Calu3 (cell line): ENCODE measurements around the gene PIGA. TPM values are rescaled to one million over a fixed set of nuclear protein-coding genes. Genes with fewer than 3 reads are reported as not detected.

ENCODE experiments used
- BruUV-seq: library from RNA; stranded (reverse); fragments of 400-500 nt; replicated peaks from 2 replicates; lab custom pipeline; 2021; lab: Mats Ljungman, UMichigan
- CTCF ChIA-PET: fragments of 300-600 bp; sonication (Branson Sonifier 250); formaldehyde crosslinking; loops from one replicate; lab custom pipeline; 2022; ENCODE audit warnings: antibody characterized with exemption; lab: Charles Lee
- DNase-seq: peaks from one replicate; pipeline ENCODE4 v3.0.0; 2022
- H3K27ac Mint-ChIP-seq: one replicate; pipeline ENCODE4 v1.8.0; 2022; ENCODE audit warnings: mixed read lengths; ENCODE audit not compliant: unreplicated experiment
- H3K27me3 Mint-ChIP-seq: one replicate; pipeline ENCODE4 v1.8.0; 2022; ENCODE audit warnings: mixed read lengths; ENCODE audit not compliant: unreplicated experiment
- H3K36me3 Mint-ChIP-seq: one replicate; pipeline ENCODE4 v1.8.0; 2022; ENCODE audit warnings: mild to moderate bottlenecking, moderate library complexity, mixed read lengths; ENCODE audit not compliant: insufficient read depth, unreplicated experiment
- H3K4me1 Mint-ChIP-seq: one replicate; pipeline ENCODE4 v1.8.0; 2022; ENCODE audit warnings: mild to moderate bottlenecking, low read depth, mixed read lengths; ENCODE audit not compliant: unreplicated experiment
- H3K4me3 Mint-ChIP-seq: one replicate; pipeline ENCODE4 v1.8.0; 2022; ENCODE audit warnings: mild to moderate bottlenecking, low read depth, moderate library complexity, mixed read lengths; ENCODE audit not compliant: unreplicated experiment
- H3K9me3 Mint-ChIP-seq: one replicate; pipeline ENCODE4 v1.8.0; 2022; ENCODE audit warnings: low read depth, mixed read lengths; ENCODE audit not compliant: unreplicated experiment
- CTCF ChIP-seq: fragments of 200-600 bp; IDR thresholded peaks from one replicate; pipeline ENCODE4 v1.8.0; 2022; ENCODE audit warnings: antibody characterized with exemption; ENCODE audit not compliant: unreplicated experiment
- intact Hi-C: fragments of 100-400 bp; cut with micrococcal nuclease; formaldehyde crosslinking; loops from one replicate; pipeline ENCODE4 v1.10.0; 2022; ENCODE audit not compliant: unreplicated experiment
- total RNA-seq: library from RNA; stranded (reverse); gene quantifications from 2 replicates; pipeline ENCODE4 v1.2.3, GENCODE V29; 2022

Gene PIGA
- total RNA-seq, 1 experiment from 2014 or later: 34.4 TPM

GRCh38 chrX:15373976-15374375 is 38.7 kb upstream of the PIGA start:
- H3K4me1 Mint-ChIP-seq: no peaks in the 10 kb centered on the region
- peaks cover 5% of the 10 kb centered on the region for H3K36me3 Mint-ChIP-seq
- CTCF ChIA-PET: no interaction called here
- intact Hi-C loops: no loop called here
- no peak overlapping the region for H3K27ac Mint-ChIP-seq
- no peak for TF ChIP-seq CTCF
- no TSS peak for BruUV-seq
- H3K27me3 Mint-ChIP-seq: no peaks in the 10 kb centered on the region
- peaks cover 3% of the 10 kb centered on the region for H3K9me3 Mint-ChIP-seq
- H3K4me3 Mint-ChIP-seq: no peak overlapping the region
- DNase-seq: no peak

GRCh38 chrX:15366506-15367352 is 31.4 kb upstream of the PIGA start:
- CTCF ChIA-PET: no interaction called here
- no peak for TF ChIP-seq CTCF
- no peaks in the 10 kb centered on the region for H3K27me3 Mint-ChIP-seq

GRCh38 chrX:15359701-15360100 is 24.4 kb upstream of the PIGA start:
- CTCF ChIA-PET: interaction anchor here (0.6 kb wide), 1 partner anchor 656 kb away, joined by 3 read pairs; no protein-coding TSS in a partner anchor
- intact Hi-C loops: no loop called here
- H3K27ac Mint-ChIP-seq: no peak overlapping the region
- H3K36me3 Mint-ChIP-seq: no peaks in the 10 kb centered on the region
- H3K9me3 Mint-ChIP-seq: no peaks in the 10 kb centered on the region
- H3K27me3 Mint-ChIP-seq: no peaks in the 10 kb centered on the region
- TF ChIP-seq CTCF: no peak
- H3K4me1 Mint-ChIP-seq: no peaks in the 10 kb centered on the region
- no TSS peak for BruUV-seq
- DNase-seq: no peak
- H3K4me3 Mint-ChIP-seq: no peak overlapping the region

More at GRCh38 chrX:15366506-15367352, 31.4 kb upstream of the PIGA start:
- Mint-ChIP-seq H3K9me3 (no peaks in the 10 kb centered on the region), H3K4me1 (no peaks in the 10 kb centered on the region), H3K36me3 (peaks cover 5% of the 10 kb centered on the region), H3K4me3 (no peak overlapping the region), H3K27ac (no peak overlapping the region)
- intact Hi-C loops: no loop called here
- no peak for DNase-seq
- BruUV-seq: no TSS peak

GRCh38 chrX:15358533-15358932 is 23.2 kb upstream of the PIGA start:
- Mint-ChIP-seq H3K27ac (no peak overlapping the region), H3K36me3 (no peaks in the 10 kb centered on the region), H3K4me3 (no peak overlapping the region), H3K9me3 (no peaks in the 10 kb centered on the region), H3K27me3 (no peaks in the 10 kb centered on the region), H3K4me1 (no peaks in the 10 kb centered on the region)
- CTCF ChIA-PET: interaction anchor here (0.7 to 0.9 kb wide), 2 partner anchors 11 to 255 kb away, joined by 3 to 8 read pairs; no protein-coding TSS in a partner anchor
- no peak for DNase-seq
- intact Hi-C loops: no loop called here
- no peak for TF ChIP-seq CTCF
- no TSS peak for BruUV-seq
